ENCODE measurements around the gene ZNF106. TPM values are rescaled to one million over a fixed set of nuclear protein-coding genes. Genes with fewer than 3 reads are reported as not detected.

Gene ZNF106
- total and polyA plus RNA-seq, 2 of the 4 experiments (the other 2 are of a cell fraction), result 19.2 to 87.5 TPM

DNA sequence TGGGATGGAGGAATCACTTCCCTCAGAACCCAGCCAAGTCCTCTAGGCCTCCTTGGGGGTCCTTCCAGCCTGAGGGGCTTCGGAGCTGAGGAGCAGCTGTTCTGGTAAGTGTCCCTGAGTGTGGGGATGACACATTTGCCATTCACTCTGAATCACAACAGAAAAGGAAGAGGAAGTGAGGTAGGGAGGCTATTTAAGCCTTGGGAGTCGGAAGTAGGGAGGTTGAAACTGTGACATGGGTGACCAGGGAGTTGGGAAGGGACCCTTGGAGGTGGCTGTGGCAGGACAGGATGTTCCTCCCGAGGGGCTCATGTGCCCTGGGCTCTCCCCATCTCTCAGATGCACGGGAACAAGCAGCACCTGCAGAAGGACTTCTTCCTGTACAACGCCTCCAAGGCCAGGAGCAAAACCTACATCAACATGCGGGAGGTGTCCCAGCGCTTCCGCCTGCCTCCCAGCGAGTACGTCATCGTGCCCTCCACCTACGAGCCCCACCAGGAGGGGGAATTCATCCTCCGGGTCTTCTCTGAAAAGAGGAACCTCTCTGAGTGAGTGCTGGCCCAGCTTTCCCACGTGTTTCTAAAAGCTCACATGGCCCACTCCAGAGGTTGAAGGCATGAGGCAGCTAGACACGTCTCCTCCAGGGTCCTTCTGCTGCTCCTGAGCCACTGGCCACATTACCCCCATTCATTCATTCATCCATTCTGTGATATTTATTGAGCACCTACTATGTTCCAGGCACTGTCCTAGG is 88.3 kb downstream of the ZNF106 start:
- ATAC-seq (ENCODE audit: low read depth), result no peak

More for the DNA sequence above, 88.3 kb downstream of the ZNF106 start:
- Histone ChIP-seq H3K9ac (ENCODE audit: low read depth, low read length) (no peak overlapping the region), H2BK5ac (ENCODE audit: low read depth, low read length, poor library complexity, severe bottlenecking) (no peak overlapping the region), H2AK9ac (replicated peaks; ENCODE audit: low read depth, low read length, poor library complexity) (no peak overlapping the region), H4K5ac (ENCODE audit: low read depth, low read length) (no peak overlapping the region), H4K91ac (ENCODE audit: insufficient read depth, low read depth, low read length) (no peak overlapping the region), H3K9me3 (ENCODE audit: control insufficient read depth, insufficient read depth, low read length) (no peaks in the 10 kb centered on the region), H3K4me3 (ENCODE audit: insufficient read depth, low read depth, low read length) (no peak overlapping the region), H3K79me1 (ENCODE audit: low read depth in 1 of 2, low read length in 2 of 2) (no peaks in the 10 kb centered on the region), H3K36me3 (ENCODE audit: control insufficient read depth, insufficient read depth, low read length) (no peaks in the 10 kb centered on the region), H2AFZ (replicated peaks; ENCODE audit: low read length, poor library complexity) (peak overlapping the region; percentile 13), H3K4ac (ENCODE audit: low read depth, low read length) (no peak overlapping the region), H2AK5ac (ENCODE audit: low read depth, low read length) (no peak overlapping the region), H2BK120ac (ENCODE audit: low read depth, low read length) (no peak overlapping the region), H3K18ac (ENCODE audit: low read depth, low read length) (no peak overlapping the region), H4K8ac (ENCODE audit: low read depth in 2 of 2, low read length in 2 of 2) (no peak overlapping the region), H3K27ac (ENCODE audit: insufficient read depth, low read length) (no peak overlapping the region), H3K4me1 (ENCODE audit: control insufficient read depth, insufficient read depth, low read length) (no peaks in the 10 kb centered on the region), H3K14ac (replicated peaks; ENCODE audit: low read depth, low read length) (no peak overlapping the region), H3K23ac (ENCODE audit: low read depth, low read length) (no peak overlapping the region), H3K9me1 (ENCODE audit: insufficient read depth, low read length) (peaks cover 5% of the 10 kb centered on the region; the same call in 1 of the 2 replicates), H3K56ac (ENCODE audit: extremely low read depth, insufficient read depth, low read length) (no peak overlapping the region), H2BK15ac (ENCODE audit: low read depth, low read length) (no peak overlapping the region), H2BK20ac (ENCODE audit: low read depth, low read length) (no peak overlapping the region), H3K4me2 (ENCODE audit: low read depth, low read length) (no peak overlapping the region), H3K27me3 (ENCODE audit: control insufficient read depth, insufficient read depth, low read length) (no peaks in the 10 kb centered on the region), H4K20me1 (ENCODE audit: insufficient read depth, low read length) (no peaks in the 10 kb centered on the region)
- 95% methylated on average over 9 of the region's 15 CpGs; no CpG with 5 or more reads in 1 of the 2 experiments for WGBS, 2 experiments (ENCODE audit: extremely low coverage in 2 of 2, insufficient read length in 1 of 2)
- ChIA-PET POLR2A (ENCODE audit: unreplicated experiment) (no interaction called here), CTCF (no interaction called here)
- DNase-seq, result no peak
- dilution Hi-C loops (cut with HindIII; ENCODE audit: low sequenced_read_pairs, unreplicated experiment) (no loop called here), in situ Hi-C loops (cut with MboI; ENCODE audit: low sequenced_read_pairs) (no loop called here), intact Hi-C loops (cut with micrococcal nuclease) (no loop called here)
- TF ChIP-seq MAFK (IDR thresholded peaks at IDR 0.05; ENCODE audit: low read depth, low read length), result no peak
- TF ChIP-seq RCOR1 (IDR thresholded peaks at IDR 0.05; ENCODE audit: insufficient replicate concordance, low read length), result no peak
- no peak for TF ChIP-seq MAZ (IDR thresholded peaks at IDR 0.05; ENCODE audit: borderline replicate concordance, low read depth, low read length)
- no peak for TF ChIP-seq RFX5 (IDR thresholded peaks at IDR 0.05; ENCODE audit: low read depth, low read length)
- TF ChIP-seq, protein P1, sequence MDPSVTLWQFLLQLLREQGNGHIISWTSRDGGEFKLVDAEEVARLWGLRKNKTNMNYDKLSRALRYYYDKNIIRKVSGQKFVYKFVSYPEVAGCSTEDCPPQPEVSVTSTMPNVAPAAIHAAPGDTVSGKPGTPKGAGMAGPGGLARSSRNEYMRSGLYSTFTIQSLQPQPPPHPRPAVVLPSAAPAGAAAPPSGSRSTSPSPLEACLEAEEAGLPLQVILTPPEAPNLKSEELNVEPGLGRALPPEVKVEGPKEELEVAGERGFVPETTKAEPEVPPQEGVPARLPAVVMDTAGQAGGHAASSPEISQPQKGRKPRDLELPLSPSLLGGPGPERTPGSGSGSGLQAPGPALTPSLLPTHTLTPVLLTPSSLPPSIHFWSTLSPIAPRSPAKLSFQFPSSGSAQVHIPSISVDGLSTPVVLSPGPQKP (IDR thresholded peaks at IDR 0.05; ENCODE audit: borderline replicate concordance, low read depth, low read length), result no peak
- no peak for TF ChIP-seq MXI1 (IDR thresholded peaks at IDR 0.05; ENCODE audit: borderline replicate concordance, low read depth, low read length)
- no peak for TF ChIP-seq CEBPB (IDR thresholded peaks at IDR 0.05; ENCODE audit: low read depth, low read length)
- TF ChIP-seq, protein P2, sequence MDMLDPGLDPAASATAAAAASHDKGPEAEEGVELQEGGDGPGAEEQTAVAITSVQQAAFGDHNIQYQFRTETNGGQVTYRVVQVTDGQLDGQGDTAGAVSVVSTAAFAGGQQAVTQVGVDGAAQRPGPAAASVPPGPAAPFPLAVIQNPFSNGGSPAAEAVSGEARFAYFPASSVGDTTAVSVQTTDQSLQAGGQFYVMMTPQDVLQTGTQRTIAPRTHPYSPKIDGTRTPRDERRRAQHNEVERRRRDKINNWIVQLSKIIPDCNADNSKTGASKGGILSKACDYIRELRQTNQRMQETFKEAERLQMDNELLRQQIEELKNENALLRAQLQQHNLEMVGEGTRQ (IDR thresholded peaks at IDR 0.05; ENCODE audit: low read depth, low read length), result no peak
- TF ChIP-seq RAD21 (IDR thresholded peaks at IDR 0.05; ENCODE audit: low read length), result no peak
- TF ChIP-seq, protein P3, sequence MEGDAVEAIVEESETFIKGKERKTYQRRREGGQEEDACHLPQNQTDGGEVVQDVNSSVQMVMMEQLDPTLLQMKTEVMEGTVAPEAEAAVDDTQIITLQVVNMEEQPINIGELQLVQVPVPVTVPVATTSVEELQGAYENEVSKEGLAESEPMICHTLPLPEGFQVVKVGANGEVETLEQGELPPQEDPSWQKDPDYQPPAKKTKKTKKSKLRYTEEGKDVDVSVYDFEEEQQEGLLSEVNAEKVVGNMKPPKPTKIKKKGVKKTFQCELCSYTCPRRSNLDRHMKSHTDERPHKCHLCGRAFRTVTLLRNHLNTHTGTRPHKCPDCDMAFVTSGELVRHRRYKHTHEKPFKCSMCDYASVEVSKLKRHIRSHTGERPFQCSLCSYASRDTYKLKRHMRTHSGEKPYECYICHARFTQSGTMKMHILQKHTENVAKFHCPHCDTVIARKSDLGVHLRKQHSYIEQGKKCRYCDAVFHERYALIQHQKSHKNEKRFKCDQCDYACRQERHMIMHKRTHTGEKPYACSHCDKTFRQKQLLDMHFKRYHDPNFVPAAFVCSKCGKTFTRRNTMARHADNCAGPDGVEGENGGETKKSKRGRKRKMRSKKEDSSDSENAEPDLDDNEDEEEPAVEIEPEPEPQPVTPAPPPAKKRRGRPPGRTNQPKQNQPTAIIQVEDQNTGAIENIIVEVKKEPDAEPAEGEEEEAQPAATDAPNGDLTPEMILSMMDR (conservative IDR thresholded peaks at IDR 0.05; ENCODE audit: low read depth, low read length), result no peak
- no peak for TF ChIP-seq POLR2A (IDR thresholded peaks at IDR 0.05; ENCODE audit: low read depth, low read length)
- no peak for TF ChIP-seq CHD1 (IDR thresholded peaks at IDR 0.05; ENCODE audit: low read depth, low read length)
- no peak for TF ChIP-seq BHLHE40 (IDR thresholded peaks at IDR 0.05; ENCODE audit: low read depth, low read length)
- no peak for TF ChIP-seq FOS (IDR thresholded peaks at IDR 0.05; ENCODE audit: low read depth, low read length)
- no peak for TF ChIP-seq NFE2L2 (IDR thresholded peaks at IDR 0.05; ENCODE audit: low read depth, low read length)
- no peak for TF ChIP-seq SMC3 (IDR thresholded peaks at IDR 0.05; ENCODE audit: low read depth, low read length)
- no TSS peak for BruUV-seq (replicated peaks)
